ENCODE measurements around the gene CYB5B.
"Not testable (repeated sequence)": the region's sequence is repeated elsewhere in the genome, so short reads cannot be mapped to it uniquely, and the experiment has no call there.

The CYB5B gene

DNA sequence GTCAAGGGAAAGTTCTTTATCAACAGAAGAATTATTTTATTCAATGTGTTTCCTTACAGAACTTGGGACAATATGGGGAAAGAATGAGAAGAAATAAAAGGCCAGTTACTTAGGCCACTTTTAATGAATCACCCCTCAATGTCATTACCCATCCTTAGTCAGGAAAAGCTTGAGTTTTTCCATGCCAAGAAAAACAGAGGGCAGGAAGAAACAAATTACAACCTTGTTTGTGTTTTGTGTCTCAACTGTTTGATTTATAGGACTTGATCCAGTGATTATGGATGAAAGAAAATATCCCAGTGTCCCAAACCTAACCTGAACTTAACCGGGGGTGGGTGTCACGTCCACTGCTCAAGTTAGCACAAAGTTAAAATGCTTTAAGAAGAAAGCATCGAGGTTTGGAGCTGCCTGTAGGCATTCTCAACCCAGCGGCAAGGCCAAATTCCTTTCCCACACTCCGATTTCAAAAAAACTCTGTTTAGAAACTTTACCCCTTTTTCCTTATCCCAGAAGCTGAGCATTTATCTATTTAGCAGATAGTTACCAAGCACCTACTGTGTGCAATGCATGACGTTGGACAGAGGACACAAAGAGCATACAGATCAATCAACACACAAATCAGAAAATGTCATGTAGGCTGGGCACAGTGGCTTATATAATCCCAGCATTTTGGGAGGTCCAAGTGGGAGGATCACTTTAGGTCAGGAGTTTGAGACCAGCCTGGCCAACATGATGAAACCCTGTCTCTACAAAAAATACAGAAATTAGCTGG, 14.0 kb upstream of the CYB5B start:
- no peak for DNase-seq (ENCODE audit: low spot score)

DNA sequence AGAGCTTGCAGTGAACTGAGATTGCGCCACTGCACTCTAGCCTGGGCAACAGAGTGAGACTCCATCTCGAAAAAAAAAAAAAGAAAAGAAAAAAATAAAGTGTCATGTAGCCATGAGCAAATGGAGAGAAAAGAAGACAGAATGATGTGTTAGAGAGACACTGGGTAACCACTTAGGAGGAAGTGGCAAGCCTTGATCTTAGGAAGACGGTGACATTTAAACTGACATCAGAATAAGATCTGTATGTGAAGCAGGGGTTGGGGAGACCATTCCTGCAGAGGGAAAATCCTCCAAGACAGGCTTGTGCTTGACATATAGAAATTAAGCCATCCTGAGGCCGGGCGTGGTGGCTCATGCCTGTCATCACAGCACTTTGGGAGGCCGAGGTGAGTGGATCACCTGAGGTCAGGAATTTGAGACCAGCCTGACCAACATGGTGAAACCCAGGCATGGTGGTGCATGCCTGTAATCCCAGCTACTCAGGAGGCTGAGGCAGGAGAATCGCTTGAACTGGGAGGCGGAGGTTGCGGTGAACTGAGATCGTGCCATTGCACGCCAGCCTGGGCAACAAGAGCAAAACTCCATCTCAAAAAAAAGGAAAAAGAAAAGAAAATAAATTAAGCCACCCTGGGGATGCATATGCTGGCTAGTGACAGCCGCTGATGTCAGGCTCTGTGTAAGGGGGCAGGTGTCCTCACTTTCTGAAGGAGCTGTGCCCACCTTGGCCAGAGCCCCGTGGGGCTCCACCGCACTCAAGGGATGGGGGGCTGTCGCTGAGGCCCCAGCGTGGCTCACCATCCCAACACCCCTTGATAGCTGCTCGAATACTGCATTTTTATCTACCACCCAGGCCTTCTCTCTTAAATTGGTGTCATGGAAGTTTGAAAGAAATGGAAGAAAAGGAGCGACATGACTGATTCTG, 13.1 kb upstream of the CYB5B start:
- DNase-seq (ENCODE audit: low spot score) = no peak

DNA sequence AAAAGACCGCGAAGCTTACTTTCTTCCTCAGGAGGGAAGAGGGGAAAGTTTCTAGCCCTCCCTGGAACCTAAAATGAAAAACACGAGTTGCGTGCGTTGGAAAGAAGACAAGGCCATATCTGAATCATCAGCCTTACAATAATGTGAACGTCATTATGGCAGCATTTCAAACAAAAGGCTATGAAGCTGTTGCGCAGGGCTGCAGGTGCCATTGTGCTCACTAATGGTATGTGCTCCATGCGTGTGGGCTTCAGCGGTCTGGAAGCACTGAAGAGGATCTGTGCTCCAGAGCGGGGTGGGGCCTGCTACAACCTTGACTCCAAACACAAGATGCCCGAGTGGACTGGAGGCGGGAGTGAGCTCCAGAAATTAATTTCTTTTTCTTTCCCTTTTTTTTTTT, 12.1 kb upstream of the CYB5B start:
- no peak for DNase-seq (ENCODE audit: low spot score)

- DNase-seq (ENCODE audit: low spot score) = no peak
Measured at GRCh38 chr16:69413045-69413664, 11.3 kb upstream of the CYB5B start.

DNA sequence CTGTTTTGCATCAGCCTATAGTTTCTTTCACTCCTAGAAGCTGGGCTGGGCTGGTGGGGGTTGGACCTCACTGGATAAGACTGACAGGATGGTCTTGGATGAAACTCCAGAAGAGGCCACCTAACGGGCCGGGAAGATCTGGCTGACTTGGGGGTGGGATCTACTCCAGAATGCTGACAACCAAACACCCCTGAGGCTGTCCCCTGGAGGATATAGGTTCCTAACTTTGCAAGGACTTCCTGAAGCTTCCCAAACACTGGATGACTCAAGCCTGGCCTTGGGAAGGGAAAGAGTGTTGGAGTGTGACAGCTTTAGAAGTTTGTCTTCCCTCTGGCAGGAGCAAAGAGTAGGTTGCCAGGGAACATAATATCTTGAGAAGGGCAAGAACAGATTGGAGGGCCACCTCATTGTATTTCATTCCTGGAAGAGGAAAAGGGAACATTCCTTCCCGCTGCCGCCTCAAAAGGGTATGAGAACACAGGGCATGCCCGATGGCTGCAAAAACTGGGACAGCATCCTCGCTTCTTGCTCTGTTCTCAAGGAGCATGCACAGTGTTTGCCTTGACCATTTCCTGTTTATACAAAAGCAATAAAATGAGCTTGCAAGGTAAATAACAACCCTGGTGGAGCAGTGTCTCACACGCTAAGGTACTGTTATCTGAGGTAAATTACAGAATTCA, 6.8 kb upstream of the CYB5B start:
- no peak for DNase-seq (ENCODE audit: low spot score)

DNA sequence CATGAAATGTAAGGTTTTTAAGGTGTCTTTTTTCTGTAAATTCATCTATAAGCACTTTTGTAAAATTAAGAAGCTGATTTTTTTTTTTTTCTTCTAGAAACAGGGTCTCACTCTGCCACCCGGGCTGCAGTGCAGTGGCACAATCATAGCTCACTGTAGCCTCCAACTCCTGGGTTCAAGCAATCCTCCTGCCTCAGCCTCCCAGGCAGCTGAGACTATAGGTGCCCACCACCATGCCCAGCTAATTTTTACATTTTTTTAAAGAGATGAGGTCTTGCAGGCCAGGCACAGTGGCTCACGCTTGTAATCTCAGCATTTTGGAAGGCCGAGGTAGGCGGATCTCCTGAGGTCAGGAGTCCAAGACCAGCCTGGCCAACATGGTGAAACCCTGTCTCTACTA, 4.5 kb upstream of the CYB5B start:
- no peak for DNase-seq (ENCODE audit: low spot score)

- no peak for DNase-seq (ENCODE audit: low spot score)
Measured at GRCh38 chr16:69423189-69423588, 1.2 kb upstream of the CYB5B start.

- DNase-seq (ENCODE audit: low spot score) = no peak
Measured at GRCh38 chr16:69424935-69425784, 741 bp downstream of the CYB5B start.

DNA sequence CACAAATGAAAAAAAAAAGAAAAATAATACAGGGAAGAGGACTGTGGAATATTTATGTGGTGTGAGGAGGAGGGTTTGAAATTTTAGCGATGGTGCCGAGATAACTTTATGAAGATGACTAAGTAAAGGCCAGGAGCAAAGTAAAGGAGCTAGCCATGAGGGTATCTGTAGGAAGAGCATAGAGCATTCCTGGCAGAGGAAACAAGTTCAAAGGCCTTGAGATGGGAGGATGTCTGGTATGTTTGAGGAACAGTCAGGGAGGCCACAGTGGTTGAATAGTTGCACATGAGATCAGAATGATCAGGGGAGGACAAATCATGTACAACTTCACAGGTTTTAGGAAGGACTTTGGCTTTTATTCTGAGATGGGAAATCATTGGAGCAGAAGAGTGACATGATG, 4.2 kb downstream of the CYB5B start:
- no peak for DNase-seq (ENCODE audit: low spot score)

DNA sequence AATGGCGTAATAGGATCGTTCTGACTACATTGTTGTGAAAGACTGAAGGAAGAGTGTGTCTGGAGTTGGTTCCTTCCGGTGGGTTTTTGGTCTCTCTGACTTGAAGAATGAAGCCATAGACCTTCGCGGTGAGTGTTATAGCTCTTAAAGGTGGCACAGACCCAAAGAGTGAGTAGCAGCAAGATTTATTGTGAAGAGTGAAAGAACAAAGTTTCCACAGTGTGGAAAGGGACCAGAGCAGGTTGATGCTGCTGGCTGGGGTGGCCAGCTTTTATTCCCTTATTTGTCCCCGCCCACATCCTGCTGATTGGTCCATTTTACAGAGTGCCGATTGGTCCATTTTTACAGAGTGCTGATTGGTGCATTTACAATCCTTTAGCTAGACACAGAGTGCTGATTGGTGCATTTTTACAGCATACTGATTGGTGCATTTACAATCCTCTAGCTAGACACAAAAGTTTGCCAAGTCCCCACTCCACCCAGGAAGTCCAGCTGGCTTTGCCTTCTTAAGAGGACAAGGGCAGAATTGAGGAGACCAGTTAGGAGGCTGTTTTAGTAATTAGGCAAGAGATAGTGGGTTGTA, 4.7 kb downstream of the CYB5B start:
- DNase-seq (ENCODE audit: low spot score) = not testable (repeated sequence)

- no peak for DNase-seq (ENCODE audit: low spot score)
Measured at GRCh38 chr16:69431948-69432468, 7.6 kb downstream of the CYB5B start.

GRCh38 chr16:69434066-69434465, 9.6 kb downstream of the CYB5B start:
- DNase-seq (ENCODE audit: low spot score) = no peak

DNA sequence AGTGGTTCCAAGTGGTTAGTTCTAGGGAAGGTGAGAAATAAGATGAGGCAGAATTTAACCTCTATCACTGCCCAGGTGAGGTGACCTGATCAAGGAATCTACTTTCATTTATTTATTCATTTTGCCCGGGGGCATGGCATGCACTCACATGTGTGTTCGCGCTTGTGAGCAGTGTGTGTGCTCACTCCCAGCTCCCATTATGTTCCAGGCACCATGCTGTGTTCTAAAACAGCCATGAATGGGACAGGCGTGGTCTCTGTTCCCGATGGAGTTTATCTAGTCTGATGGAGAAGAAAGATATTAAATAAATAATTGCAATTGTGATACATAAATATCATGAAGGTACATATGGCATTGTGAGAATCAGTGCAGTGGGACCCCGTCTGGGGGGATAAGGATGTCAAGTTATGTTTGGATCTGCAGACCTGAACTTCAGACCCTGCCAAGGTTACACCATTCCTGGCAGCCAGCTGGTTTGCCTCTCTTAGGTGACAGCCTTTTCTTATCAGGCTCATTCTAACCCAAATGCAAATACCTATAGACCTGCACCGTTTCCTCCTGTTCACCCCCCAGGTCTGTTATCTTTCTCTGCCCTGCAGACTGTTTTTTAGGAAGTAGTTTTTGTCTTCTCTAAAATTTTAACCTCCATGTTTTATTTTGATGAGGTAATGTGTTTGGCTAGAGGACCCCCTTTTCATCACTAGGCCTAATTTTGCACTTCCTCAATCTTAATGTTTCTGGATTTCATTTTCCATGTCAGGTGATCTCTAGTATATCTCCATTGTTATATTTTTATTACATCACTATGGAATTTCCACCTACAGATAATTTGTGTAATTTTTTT, 11.8 kb downstream of the CYB5B start:
- DNase-seq (ENCODE audit: low spot score) = peak; percentile 24

DNA sequence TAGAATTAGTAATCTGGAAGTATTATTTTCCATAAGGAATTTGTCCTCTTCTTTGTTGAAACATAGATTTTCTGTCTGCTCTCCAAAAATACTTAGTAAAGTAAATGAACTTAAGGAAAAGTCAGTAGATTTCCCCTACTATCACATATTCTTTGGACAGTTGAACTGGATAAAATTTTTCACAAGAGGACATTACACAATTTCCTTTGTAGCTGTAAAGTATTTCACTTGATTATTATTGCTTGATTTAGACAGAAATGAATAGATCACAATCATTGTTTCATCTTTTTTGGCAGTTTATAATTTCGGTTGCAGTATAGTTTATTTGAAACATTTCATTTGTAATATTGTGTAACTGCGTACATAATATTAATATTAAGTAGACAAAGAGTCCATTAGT, 12.5 kb downstream of the CYB5B start:
- DNase-seq (ENCODE audit: low spot score) = no peak

GRCh38 chr16:69438465-69438864, 14.0 kb downstream of the CYB5B start:
- DNase-seq (ENCODE audit: low spot score) = no peak

- no peak for DNase-seq (ENCODE audit: low spot score)
Measured at GRCh38 chr16:69440250-69440649, 15.8 kb downstream of the CYB5B start.

- not testable (repeated sequence) for DNase-seq (ENCODE audit: low spot score)
Measured at GRCh38 chr16:69441030-69441429, 16.6 kb downstream of the CYB5B start.

DNA sequence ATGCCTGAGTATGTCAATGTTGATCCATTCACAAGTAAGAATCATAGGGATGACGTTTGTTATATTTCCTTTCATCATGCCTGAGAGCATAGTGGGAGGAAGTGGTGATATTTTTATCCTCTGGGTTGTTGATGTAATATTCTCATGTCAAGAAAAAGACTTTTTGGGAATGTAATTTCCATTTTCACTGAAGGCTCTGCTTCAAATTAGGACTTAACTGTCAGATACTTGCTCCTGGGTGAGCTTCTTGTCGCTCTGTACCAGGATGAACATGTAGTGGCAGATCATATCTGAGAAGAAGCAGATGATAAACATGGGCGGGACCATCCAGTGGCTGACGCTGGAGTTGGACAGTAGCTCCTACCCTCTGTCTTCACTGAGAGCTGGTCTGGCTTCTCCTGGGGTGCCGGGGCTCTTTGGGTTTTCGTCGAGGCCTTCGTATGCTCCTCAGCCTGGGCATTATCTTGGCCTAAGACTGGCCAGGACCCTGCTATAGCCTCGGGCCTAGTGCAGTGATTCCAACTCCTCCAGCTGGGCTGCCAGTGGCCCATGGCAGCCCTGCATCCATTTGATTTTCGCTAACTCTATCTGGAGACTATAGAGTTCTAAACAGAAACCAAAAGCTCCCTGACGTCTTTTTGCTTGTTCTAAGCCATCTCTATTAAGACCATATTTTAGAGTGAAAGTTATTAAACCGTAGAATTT, 19.7 kb downstream of the CYB5B start:
- no peak for DNase-seq (ENCODE audit: low spot score)

All from germinal center (tissue), 1 donor.